ENCODE data around the gene IQSEC3. TPM values are rescaled to one million over a fixed set of nuclear protein-coding genes. Genes with fewer than 3 reads are reported as not detected.
"Not testable (repeated sequence)": the region's sequence is repeated elsewhere in the genome, so short reads cannot be mapped to it uniquely, and the experiment has no call there.

IQSEC3 gene
- total and polyA plus RNA-seq, 2 of the 13 experiments (the other 11 are each of a cell fraction or from before 2014, with no cell fraction given) = not detected

GRCh38 chr12:66782-67504 lies 376 bp downstream of the IQSEC3 start (continued):
- peak; percentile 94 for TF ChIP-seq NFAT5 (CRISPR knock-in tag; IDR thresholded peaks at IDR 0.05)
- peak; percentile 68; the same call in 1 of the 2 replicates for TF ChIP-seq ZFP1 (CRISPR knock-in tag; IDR thresholded peaks at IDR 0.05)
- TF ChIP-seq, protein P1, sequence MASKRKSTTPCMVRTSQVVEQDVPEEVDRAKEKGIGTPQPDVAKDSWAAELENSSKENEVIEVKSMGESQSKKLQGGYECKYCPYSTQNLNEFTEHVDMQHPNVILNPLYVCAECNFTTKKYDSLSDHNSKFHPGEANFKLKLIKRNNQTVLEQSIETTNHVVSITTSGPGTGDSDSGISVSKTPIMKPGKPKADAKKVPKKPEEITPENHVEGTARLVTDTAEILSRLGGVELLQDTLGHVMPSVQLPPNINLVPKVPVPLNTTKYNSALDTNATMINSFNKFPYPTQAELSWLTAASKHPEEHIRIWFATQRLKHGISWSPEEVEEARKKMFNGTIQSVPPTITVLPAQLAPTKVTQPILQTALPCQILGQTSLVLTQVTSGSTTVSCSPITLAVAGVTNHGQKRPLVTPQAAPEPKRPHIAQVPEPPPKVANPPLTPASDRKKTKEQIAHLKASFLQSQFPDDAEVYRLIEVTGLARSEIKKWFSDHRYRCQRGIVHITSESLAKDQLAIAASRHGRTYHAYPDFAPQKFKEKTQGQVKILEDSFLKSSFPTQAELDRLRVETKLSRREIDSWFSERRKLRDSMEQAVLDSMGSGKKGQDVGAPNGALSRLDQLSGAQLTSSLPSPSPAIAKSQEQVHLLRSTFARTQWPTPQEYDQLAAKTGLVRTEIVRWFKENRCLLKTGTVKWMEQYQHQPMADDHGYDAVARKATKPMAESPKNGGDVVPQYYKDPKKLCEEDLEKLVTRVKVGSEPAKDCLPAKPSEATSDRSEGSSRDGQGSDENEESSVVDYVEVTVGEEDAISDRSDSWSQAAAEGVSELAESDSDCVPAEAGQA (IDR thresholded peaks at IDR 0.05; ENCODE audit: low read depth) = not testable (repeated sequence)
- TF ChIP-seq, protein P1 (CRISPR knock-in tag; IDR thresholded peaks at IDR 0.05; ENCODE audit: borderline replicate concordance) = 0 out of 2 replicates have a peak, but pooled peaks have one; percentile 66
- TF ChIP-seq GABPB1 (CRISPR knock-in tag; IDR thresholded peaks at IDR 0.05) = peak; percentile 70; the same call in 1 of the 2 replicates
- TF ChIP-seq TEF (CRISPR knock-in tag; IDR thresholded peaks at IDR 0.05) = peak; percentile 80
- peak; percentile 75 for TF ChIP-seq DBP (CRISPR knock-in tag; IDR thresholded peaks at IDR 0.05; ENCODE audit: not compliant biosample characterization)
- 0 out of 2 replicates have a peak, but pooled peaks have one; percentile 39 for TF ChIP-seq ZBTB14 (CRISPR knock-in tag; IDR thresholded peaks at IDR 0.05)
- TF ChIP-seq XBP1 (CRISPR knock-in tag; IDR thresholded peaks at IDR 0.05) = peak; percentile 67; the same call in 1 of the 2 replicates
